ENCODE data around the gene SPDYE18. TPM values are rescaled to one million over a fixed set of nuclear protein-coding genes. Genes with fewer than 3 reads are reported as not detected.
"Not testable (repeated sequence)": the region's sequence is repeated elsewhere in the genome, so short reads cannot be mapped to it uniquely, and the experiment has no call there.

Gene SPDYE18
- total RNA-seq, 1 experiment from 2014 or later, result not detected

DNA sequence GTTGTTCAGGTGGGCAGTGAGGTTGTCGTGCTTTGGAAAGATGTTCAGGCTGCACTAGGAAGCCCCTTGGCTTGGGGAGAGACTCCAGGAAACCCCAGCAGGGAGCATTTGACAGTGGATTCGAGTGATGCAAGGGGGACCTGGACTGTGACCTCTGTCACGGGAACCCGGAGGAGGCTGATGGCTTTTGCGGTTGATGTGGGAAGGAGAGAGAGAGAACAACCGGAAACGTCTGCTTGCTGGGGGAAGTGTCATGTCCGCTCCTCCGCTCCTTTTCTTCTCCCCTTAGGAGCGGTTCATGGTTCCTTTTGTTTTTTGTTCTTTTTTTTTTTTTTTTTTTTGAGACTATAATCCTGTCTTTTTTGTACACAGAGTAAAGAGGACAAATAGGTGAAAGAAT lies 36.0 kb downstream of the SPDYE18 start:
- not testable (repeated sequence) for H3K9me3 ChIP-seq, DNase-seq, H3K36me3 ChIP-seq, H3K4me3 ChIP-seq, H3K27me3 ChIP-seq

- H3K27me3 ChIP-seq, H3K36me3 ChIP-seq, H3K4me3 ChIP-seq, H3K9me3 ChIP-seq, DNase-seq: not testable (repeated sequence)
These were observed 52.2 kb downstream of the SPDYE18 start for GRCh38 chr7:77010074-77010680.

DNA sequence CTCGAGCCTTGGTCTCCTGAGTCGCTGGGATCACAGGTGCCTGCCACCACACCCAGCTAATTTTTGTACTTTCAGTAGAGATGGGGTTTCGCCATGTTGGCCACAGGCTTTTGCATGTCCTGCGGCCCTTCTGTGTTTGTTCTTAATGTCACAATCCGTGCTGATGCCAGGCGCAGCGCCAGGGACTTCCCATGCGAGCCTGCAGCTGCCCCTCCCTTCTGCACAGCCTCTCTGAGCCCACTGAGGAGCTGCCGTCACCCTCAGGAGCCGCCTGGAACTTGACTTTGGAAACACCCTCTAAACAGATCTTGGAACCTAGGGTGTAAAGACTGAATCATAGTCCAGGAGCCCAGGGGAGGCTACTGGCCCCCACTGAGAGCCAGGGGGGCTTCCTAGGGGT lies 54.4 kb downstream of the SPDYE18 start:
- not testable (repeated sequence) for H3K27me3 ChIP-seq, DNase-seq, H3K36me3 ChIP-seq, H3K4me3 ChIP-seq, H3K9me3 ChIP-seq

DNA sequence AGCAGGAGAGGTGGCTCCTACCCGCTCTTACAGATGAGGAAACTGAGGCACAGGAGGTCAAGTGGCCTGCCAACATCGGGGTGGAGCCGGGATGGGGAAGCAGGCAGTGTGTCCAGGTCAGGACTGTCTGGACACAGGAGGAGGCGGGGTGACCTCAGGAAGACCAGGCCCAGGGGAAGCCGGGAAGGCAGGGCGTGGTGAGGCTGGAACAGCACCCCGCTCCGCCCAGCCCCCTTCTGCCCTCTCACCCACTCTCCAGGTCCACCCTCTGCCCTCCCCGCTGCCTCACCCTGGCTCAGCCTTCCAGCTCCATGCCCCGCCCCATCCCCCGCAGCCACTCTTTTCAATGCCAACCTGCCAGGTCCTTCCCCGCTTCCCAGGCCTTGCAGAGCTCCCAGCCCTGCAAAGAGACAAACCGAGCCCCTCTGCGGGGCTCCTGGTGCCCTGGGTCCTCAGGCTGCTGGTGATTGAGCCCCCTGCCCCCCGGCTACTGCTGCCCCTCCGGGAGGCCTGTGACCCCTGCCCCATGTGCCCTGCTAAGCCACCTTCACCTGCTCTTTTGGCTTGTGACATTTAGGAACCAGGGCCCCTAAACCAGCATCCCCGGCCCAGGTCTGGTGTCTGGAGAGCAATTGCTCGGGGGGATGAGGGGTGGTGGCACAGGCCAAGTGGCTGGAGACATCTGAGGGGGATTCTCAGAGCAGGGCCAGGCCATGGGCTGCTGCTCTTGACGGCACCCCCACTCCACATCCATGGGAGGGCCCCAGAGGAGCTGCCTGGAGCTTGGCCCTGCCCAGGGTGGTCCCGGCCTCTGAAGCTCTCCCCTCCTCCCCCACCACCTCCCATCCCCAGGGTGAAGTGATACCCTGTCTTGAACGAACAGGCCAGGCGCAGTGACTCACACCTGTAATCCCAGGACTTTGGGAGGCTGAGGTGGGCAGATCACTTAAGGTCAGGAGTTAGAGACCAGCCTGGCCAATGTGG lies 55.9 kb downstream of the SPDYE18 start:
- not testable (repeated sequence) for DNase-seq, H3K4me3 ChIP-seq, H3K36me3 ChIP-seq, H3K9me3 ChIP-seq, H3K27me3 ChIP-seq

GRCh38 chr7:77005461-77006057 lies 56.8 kb downstream of the SPDYE18 start:
- not testable (repeated sequence) for H3K4me3 ChIP-seq, H3K36me3 ChIP-seq, H3K9me3 ChIP-seq, DNase-seq, H3K27me3 ChIP-seq

DNA sequence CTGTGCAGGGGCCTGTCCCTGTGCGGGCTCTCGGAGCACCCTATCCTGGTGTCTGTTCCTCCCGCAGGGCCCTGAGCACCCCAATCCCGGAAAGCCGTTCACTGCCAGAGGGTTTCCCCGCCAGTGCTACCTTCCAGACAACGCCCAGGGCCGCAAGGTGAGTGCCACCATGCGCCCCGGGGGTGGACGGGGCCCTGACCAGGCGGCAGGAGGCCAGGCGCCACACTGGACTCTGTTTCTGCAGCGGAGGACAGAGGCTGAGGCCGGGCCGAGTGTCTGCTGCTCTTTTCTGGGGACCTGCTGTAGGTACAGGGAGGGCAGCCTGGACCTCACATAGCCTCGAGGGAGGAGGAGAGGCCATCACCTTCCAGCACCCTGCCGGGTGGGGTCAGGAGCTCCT lies 58.2 kb downstream of the SPDYE18 start:
- DNase-seq, H3K36me3 ChIP-seq, H3K4me3 ChIP-seq, H3K9me3 ChIP-seq, H3K27me3 ChIP-seq: not testable (repeated sequence)

- H3K9me3 ChIP-seq, H3K36me3 ChIP-seq, DNase-seq, H3K4me3 ChIP-seq, H3K27me3 ChIP-seq: not testable (repeated sequence)
These were observed 59.1 kb downstream of the SPDYE18 start for GRCh38 chr7:77003241-77003640.

- not testable (repeated sequence) for H3K4me3 ChIP-seq, H3K9me3 ChIP-seq, H3K36me3 ChIP-seq, DNase-seq, H3K27me3 ChIP-seq
These were observed 59.6 kb downstream of the SPDYE18 start for GRCh38 chr7:77002678-77003233.

- H3K9me3 ChIP-seq, H3K27me3 ChIP-seq, H3K36me3 ChIP-seq, DNase-seq, H3K4me3 ChIP-seq: not testable (repeated sequence)
These were observed 60.3 kb downstream of the SPDYE18 start for GRCh38 chr7:77002104-77002503.

Other genes starting within 250 kb of the SPDYE18 start
- not detected in 2 replicates for gene SPDYE17, start 30.2 kb downstream of the SPDYE18 start, total RNA-seq (2014; rRNA removed; shearing (Covaris generic); ENCODE audit: low replicate concordance)
- 0.07 TPM in 1 of 2 replicates, not detected in the other for gene CCDC146, start 60.1 kb upstream of the SPDYE18 start, total RNA-seq (2014; rRNA removed; shearing (Covaris generic); ENCODE audit: low replicate concordance)
- gene FGL2, start 137.3 kb upstream of the SPDYE18 start, total RNA-seq (2014; rRNA removed; shearing (Covaris generic); ENCODE audit: low replicate concordance), result not detected in 2 replicates